Osteocyte (in vitro differentiated cells): ENCODE results near the gene PLPP3. TPM values are rescaled to one million over a fixed set of nuclear protein-coding genes. Genes with fewer than 3 reads are reported as not detected.

Experiments
- DNase-seq: peaks from one replicate; pipeline ENCODE4 v3.0.0; 2021; ENCODE audit warnings: mixed read lengths; ENCODE audit not compliant: unreplicated experiment; ENCODE audit errors: extremely low spot score
- H3K27ac Mint-ChIP-seq: one replicate; pipeline ENCODE4 v1.8.0; 2021; ENCODE audit warnings: mild to moderate bottlenecking, mixed read lengths; ENCODE audit not compliant: unreplicated experiment
- H3K27me3 Mint-ChIP-seq: one replicate; pipeline ENCODE4 v1.8.0; 2021; ENCODE audit warnings: mixed read lengths; ENCODE audit not compliant: unreplicated experiment
- H3K36me3 Mint-ChIP-seq: one replicate; pipeline ENCODE4 v1.8.0; 2021; ENCODE audit warnings: mixed read lengths; ENCODE audit not compliant: unreplicated experiment
- H3K4me1 Mint-ChIP-seq: one replicate; pipeline ENCODE4 v1.8.0; 2021; ENCODE audit warnings: mixed read lengths; ENCODE audit not compliant: unreplicated experiment
- H3K4me3 Mint-ChIP-seq: one replicate; pipeline ENCODE4 v1.8.0; 2021; ENCODE audit warnings: mild to moderate bottlenecking, moderate library complexity, mixed read lengths; ENCODE audit not compliant: unreplicated experiment
- H3K9me3 Mint-ChIP-seq: one replicate; pipeline ENCODE4 v1.8.0; 2021; ENCODE audit warnings: mixed read lengths; ENCODE audit not compliant: unreplicated experiment
- total RNA-seq: library from RNA; stranded (reverse); gene quantifications from 2 replicates; pipeline ENCODE4 v1.2.1, GENCODE V29; 2021
- TF ChIP-seq, protein P1 (sequence below): fragments of 200-600 bp; sonication (generic); IDR thresholded peaks from 2 replicates; pipeline ENCODE4 v1.5.0; 2021; ENCODE audit warnings: antibody characterized with exemption, mild to moderate bottlenecking, moderate library complexity

PLPP3 gene
- total RNA-seq, 1 donor from 2014 or later = 157 TPM

- Mint-ChIP-seq H3K4me3 (no peak overlapping the region), H3K27ac (no peak overlapping the region), H3K4me1 (peaks cover 27% of the 10 kb centered on the region), H3K36me3 (no peaks in the 10 kb centered on the region), H3K27me3 (no peaks in the 10 kb centered on the region), H3K9me3 (no peaks in the 10 kb centered on the region)
- TF ChIP-seq, protein P1, sequence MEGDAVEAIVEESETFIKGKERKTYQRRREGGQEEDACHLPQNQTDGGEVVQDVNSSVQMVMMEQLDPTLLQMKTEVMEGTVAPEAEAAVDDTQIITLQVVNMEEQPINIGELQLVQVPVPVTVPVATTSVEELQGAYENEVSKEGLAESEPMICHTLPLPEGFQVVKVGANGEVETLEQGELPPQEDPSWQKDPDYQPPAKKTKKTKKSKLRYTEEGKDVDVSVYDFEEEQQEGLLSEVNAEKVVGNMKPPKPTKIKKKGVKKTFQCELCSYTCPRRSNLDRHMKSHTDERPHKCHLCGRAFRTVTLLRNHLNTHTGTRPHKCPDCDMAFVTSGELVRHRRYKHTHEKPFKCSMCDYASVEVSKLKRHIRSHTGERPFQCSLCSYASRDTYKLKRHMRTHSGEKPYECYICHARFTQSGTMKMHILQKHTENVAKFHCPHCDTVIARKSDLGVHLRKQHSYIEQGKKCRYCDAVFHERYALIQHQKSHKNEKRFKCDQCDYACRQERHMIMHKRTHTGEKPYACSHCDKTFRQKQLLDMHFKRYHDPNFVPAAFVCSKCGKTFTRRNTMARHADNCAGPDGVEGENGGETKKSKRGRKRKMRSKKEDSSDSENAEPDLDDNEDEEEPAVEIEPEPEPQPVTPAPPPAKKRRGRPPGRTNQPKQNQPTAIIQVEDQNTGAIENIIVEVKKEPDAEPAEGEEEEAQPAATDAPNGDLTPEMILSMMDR = no peak
- no peak for DNase-seq
Observed at GRCh38 chr1:56453417-56454078, 125.8 kb downstream of the PLPP3 start.

DNA sequence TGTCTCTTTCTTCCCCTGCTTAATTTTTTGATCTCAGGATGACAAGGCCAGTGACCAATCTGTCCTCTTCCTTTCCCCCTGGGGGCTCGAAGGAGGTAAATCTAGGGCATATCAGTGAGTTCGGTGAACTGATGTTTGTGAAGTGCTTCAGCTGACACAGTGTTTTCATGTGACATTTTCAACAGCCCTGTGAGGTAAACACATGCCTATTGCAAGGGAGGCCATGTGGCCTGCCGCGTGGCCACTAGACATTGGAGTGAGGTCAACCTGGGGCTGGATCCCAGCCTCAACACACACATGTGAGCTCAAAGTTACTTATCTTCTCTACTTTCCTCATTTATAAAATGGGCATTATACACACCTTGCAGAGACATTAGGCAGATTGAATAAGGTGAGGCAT lies 126.3 kb downstream of the PLPP3 start:
- Mint-ChIP-seq H3K27me3 (no peaks in the 10 kb centered on the region), H3K4me1 (peaks cover 27% of the 10 kb centered on the region), H3K9me3 (no peaks in the 10 kb centered on the region), H3K27ac (no peak overlapping the region), H3K36me3 (no peaks in the 10 kb centered on the region), H3K4me3 (no peak overlapping the region)
- DNase-seq = no peak
- TF ChIP-seq, protein P1 = no peak

DNA sequence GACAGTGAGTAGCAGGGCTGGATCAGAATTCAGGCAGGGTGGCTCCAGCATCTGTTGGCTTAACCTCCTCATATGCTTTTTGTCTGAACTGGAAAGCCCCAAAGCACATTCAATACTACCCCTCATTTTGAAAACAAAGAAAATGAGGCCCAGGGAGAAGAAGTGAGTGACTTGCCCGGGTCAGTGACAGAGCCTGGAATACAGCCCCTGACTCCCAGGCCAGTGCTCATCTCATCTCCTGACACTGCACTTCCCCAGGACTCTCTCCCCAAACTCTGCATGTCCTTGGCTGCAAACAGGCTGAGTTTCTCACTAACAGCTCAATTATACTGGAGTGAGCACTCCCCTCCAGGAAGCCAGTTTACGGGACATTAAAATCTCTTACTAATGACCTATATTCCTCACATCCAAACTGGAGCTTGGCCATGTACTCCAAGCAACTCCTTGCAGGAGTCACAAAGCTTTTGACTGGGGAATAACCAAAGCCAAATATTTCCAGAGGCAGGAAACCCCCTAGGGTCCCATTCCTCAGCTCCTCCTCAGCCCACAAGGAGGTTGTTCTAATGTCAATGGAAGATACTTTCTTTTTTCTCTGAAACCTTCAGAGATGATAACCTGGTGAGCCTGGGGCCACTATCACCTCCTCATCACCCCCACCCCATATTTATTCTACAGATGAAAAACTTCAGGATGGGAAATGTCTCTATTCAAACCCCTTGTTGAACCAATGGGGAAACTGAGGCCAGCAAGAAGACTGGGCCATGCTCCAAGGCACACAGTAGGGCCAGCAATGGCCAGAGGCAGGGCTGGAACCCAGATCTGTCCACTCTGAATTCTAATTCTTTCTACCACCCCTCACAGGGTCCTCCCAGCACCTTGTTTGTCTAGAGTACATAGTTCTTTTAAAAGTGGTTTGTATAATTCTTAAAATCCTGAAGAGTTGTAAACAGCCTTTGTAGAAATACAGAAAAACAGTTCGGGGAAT lies 127.0 kb downstream of the PLPP3 start:
- H3K4me3 Mint-ChIP-seq = no peak overlapping the region
- peaks cover 30% of the 10 kb centered on the region for H3K4me1 Mint-ChIP-seq
- H3K27ac Mint-ChIP-seq = no peak overlapping the region
- no peaks in the 10 kb centered on the region for H3K36me3 Mint-ChIP-seq
- TF ChIP-seq, protein P1 = no peak
- no peak for DNase-seq
- no peaks in the 10 kb centered on the region for H3K27me3 Mint-ChIP-seq
- no peaks in the 10 kb centered on the region for H3K9me3 Mint-ChIP-seq

GRCh38 chr1:56451491-56451890 lies 127.9 kb downstream of the PLPP3 start:
- peaks cover 38% of the 10 kb centered on the region for H3K4me1 Mint-ChIP-seq
- TF ChIP-seq, protein P1 = no peak
- no peak overlapping the region for H3K27ac Mint-ChIP-seq
- no peaks in the 10 kb centered on the region for H3K9me3 Mint-ChIP-seq
- H3K4me3 Mint-ChIP-seq = no peak overlapping the region
- no peaks in the 10 kb centered on the region for H3K36me3 Mint-ChIP-seq
- DNase-seq = no peak
- no peaks in the 10 kb centered on the region for H3K27me3 Mint-ChIP-seq
